Activated T-cell treated with anti-CD3 and anti-CD28 coated beads, Interleukin-2, amount 50 U/mL, for 1 hour (primary cell): ENCODE results near the gene DYNLRB1.

ENCODE experiments used
- DNase-seq: peaks from one replicate; pipeline ENCODE4 v3.0.0-alpha.2; 2020

Gene DYNLRB1

GRCh38 chr20:34559311-34560140, 43.3 kb downstream of the DYNLRB1 start:
- DNase-seq: no peak

GRCh38 chr20:34560141-34560523, 43.9 kb downstream of the DYNLRB1 start:
- no peak for DNase-seq

GRCh38 chr20:34560614-34561013, 44.4 kb downstream of the DYNLRB1 start:
- no peak for DNase-seq

- DNase-seq: no peak
Measured at GRCh38 chr20:34561661-34562060, 45.4 kb downstream of the DYNLRB1 start.

GRCh38 chr20:34562641-34563040, 46.4 kb downstream of the DYNLRB1 start:
- peak; percentile 27 for DNase-seq

GRCh38 chr20:34564833-34565232, 48.6 kb downstream of the DYNLRB1 start:
- DNase-seq: no peak

GRCh38 chr20:34566978-34567891, 51.0 kb downstream of the DYNLRB1 start:
- DNase-seq: no peak

- DNase-seq: no peak
Measured at GRCh38 chr20:34567892-34568865, 52.0 kb downstream of the DYNLRB1 start.

GRCh38 chr20:34569598-34569997, 53.4 kb downstream of the DYNLRB1 start:
- DNase-seq: no peak

- no peak for DNase-seq
Measured at GRCh38 chr20:34570859-34571306, 54.7 kb downstream of the DYNLRB1 start.

- DNase-seq: no peak
Measured at GRCh38 chr20:34571753-34572152, 55.5 kb downstream of the DYNLRB1 start.

GRCh38 chr20:34573541-34574300, 57.5 kb downstream of the DYNLRB1 start:
- DNase-seq: no peak

GRCh38 chr20:34574426-34574825, 58.2 kb downstream of the DYNLRB1 start:
- DNase-seq: no peak

GRCh38 chr20:34574861-34575260, 58.6 kb downstream of the DYNLRB1 start:
- no peak for DNase-seq

GRCh38 chr20:34575271-34575670, 59.0 kb downstream of the DYNLRB1 start:
- no peak for DNase-seq

- DNase-seq: no peak
Measured at GRCh38 chr20:34575756-34576155, 59.5 kb downstream of the DYNLRB1 start.

- no peak for DNase-seq
Measured at GRCh38 chr20:34577061-34577460, 60.8 kb downstream of the DYNLRB1 start.

- no peak for DNase-seq
Measured at GRCh38 chr20:34578025-34578424, 61.8 kb downstream of the DYNLRB1 start.

GRCh38 chr20:34578521-34578920, 62.3 kb downstream of the DYNLRB1 start:
- DNase-seq: no peak

GRCh38 chr20:34579191-34579978, 63.2 kb downstream of the DYNLRB1 start:
- DNase-seq: no peak
